Measurements from ENCODE around the gene FGD5. TPM values are rescaled to one million over a fixed set of nuclear protein-coding genes. Genes with fewer than 3 reads are reported as not detected.

FGD5 gene
- total RNA-seq, 1 donor from 2014 or later: 112 TPM

- intact Hi-C loops (cut with DNase I): loop anchor here (2.0 to 10.0 kb wide), 4 partner anchors 118 to 545 kb away; partner anchors contain the start of genes MRPS25, RBSN and SLC6A6
- peak in 1 of 3 experiments; percentile 12 for TF ChIP-seq CTCF (IDR thresholded peaks at IDR 0.05)
- H3K4me1 ChIP-seq: peaks cover 0 to 24% of the 10 kb centered on the region in 2 donors
These were observed 128.5 kb downstream of the FGD5 start, which contains the start of gene NR2C2 for GRCh38 chr3:14947100-14947885. TSS of gene NR2C2 (plus strand) at chr3:14947583. CDS start at chr3:15003915, 56,332 bp downstream.

GRCh38 chr3:14947886-14948608 is 129.3 kb downstream of the FGD5 start:
- Histone ChIP-seq H3K27ac (peak overlapping the region; percentile 97 to 98), H3K27me3 (no peaks in the 10 kb centered on the region), H3K36me3 (peaks cover 19 to 26% of the 10 kb centered on the region in 2 donors), H3K4me1 (peaks cover 0 to 24% of the 10 kb centered on the region in 2 donors), H3K9me3 (no peaks in the 10 kb centered on the region), H3K4me3 (peak overlapping the region; percentile 85 to 96)
- intact Hi-C loops (cut with DNase I): loop anchor here (2.0 to 10.0 kb wide), 7 partner anchors 117 to 823 kb away; partner anchors contain the start of genes CAPN7, CCDC174, CHCHD4 and MRPS25
- TF ChIP-seq CTCF (IDR thresholded peaks at IDR 0.05): no peak
- DNase-seq (ENCODE audit: low spot score in 2 of 2): peak; percentile 80 to 97

More at GRCh38 chr3:14947100-14947885, 128.5 kb downstream of the FGD5 start, which contains the start of gene NR2C2:
- Histone ChIP-seq H3K27ac (peak within 1 kb of the TSS; percentile 97 to 98), H3K36me3 (peaks cover 19 to 28% of the 10 kb centered on the region in 2 donors), H3K9me3 (no peaks in the 10 kb centered on the region), H3K4me3 (peak within 1 kb of the TSS; percentile 85 to 96), H3K27me3 (no peaks in the 10 kb centered on the region)
- DNase-seq (ENCODE audit: low spot score in 2 of 2): peak; percentile 65 to 93

- no peak for DNase-seq (ENCODE audit: low spot score in 2 of 2)
- Histone ChIP-seq H3K27ac (peak overlapping the region; percentile 97 to 98), H3K27me3 (no peaks in the 10 kb centered on the region), H3K4me3 (peak overlapping the region; percentile 85 to 96), H3K9me3 (no peaks in the 10 kb centered on the region), H3K4me1 (peaks cover 0 to 24% of the 10 kb centered on the region in 2 donors), H3K36me3 (peaks cover 13 to 20% of the 10 kb centered on the region in 2 donors)
- no peak for TF ChIP-seq CTCF (IDR thresholded peaks at IDR 0.05)
- intact Hi-C loops (cut with DNase I): loop anchor here (2.0 to 10.0 kb wide), 6 partner anchors 116 to 824 kb away; partner anchors contain the start of genes CAPN7, CCDC174, CHCHD4 and MRPS25
These were observed 129.9 kb downstream of the FGD5 start for GRCh38 chr3:14948609-14949038.

GRCh38 chr3:14949126-14949525 is 130.4 kb downstream of the FGD5 start:
- no peak for DNase-seq (ENCODE audit: low spot score in 2 of 2)
- peak overlapping the region; percentile 85 to 96 for H3K4me3 ChIP-seq
- no peak for TF ChIP-seq CTCF (IDR thresholded peaks at IDR 0.05)
- peaks cover 9 to 15% of the 10 kb centered on the region in 2 donors for H3K36me3 ChIP-seq
- H3K4me1 ChIP-seq: peaks cover 0 to 24% of the 10 kb centered on the region in 2 donors
- H3K27me3 ChIP-seq: no peaks in the 10 kb centered on the region
- H3K9me3 ChIP-seq: no peaks in the 10 kb centered on the region
- H3K27ac ChIP-seq: peak overlapping the region; percentile 97 to 98
- intact Hi-C loops (cut with DNase I): loop anchor here (2.0 to 10.0 kb wide), 6 partner anchors 116 to 824 kb away; partner anchors contain the start of genes CAPN7, CCDC174, CHCHD4 and MRPS25

GRCh38 chr3:14950274-14950673 is 131.5 kb downstream of the FGD5 start:
- no peaks in the 10 kb centered on the region for H3K9me3 ChIP-seq
- intact Hi-C loops (cut with DNase I): no loop called here
- H3K27ac ChIP-seq: no peak overlapping the region
- no peak for TF ChIP-seq CTCF (IDR thresholded peaks at IDR 0.05)
- H3K4me3 ChIP-seq: no peak overlapping the region
- DNase-seq (ENCODE audit: low spot score in 2 of 2): no peak
- peaks cover 0 to 24% of the 10 kb centered on the region in 2 donors for H3K4me1 ChIP-seq
- no peaks in the 10 kb centered on the region for H3K27me3 ChIP-seq
- H3K36me3 ChIP-seq: peaks cover 3 to 5% of the 10 kb centered on the region in 2 donors

Data from ascending aorta (tissue), 2 donors.